Keratinocyte (primary cell): ENCODE results near the gene EPAS1. TPM values are rescaled to one million over a fixed set of nuclear protein-coding genes. Genes with fewer than 3 reads are reported as not detected.

ENCODE experiments used
- DNase-seq: peaks from one replicate; pipeline ENCODE4 v3.0.0-alpha.2; 2011; ENCODE audit warnings: low read depth, missing footprints, low spot score
- FAIRE-seq: peaks from 2 replicates; lab custom pipeline; 2011; peaks lifted over from hg19 to GRCh38; lab: Jason Lieb, UNC
- H2AFZ ChIP-seq: 2 replicates; pipeline ENCODE4 v1.6.0; 2012; ENCODE audit warnings: low read length, control low read depth, inconsistent platforms; ENCODE audit not compliant: control insufficient read depth
- H3K27ac ChIP-seq: 2 replicates; pipeline ENCODE4 v1.5.1; 2011; ENCODE audit warnings: low read length; ENCODE audit not compliant: control insufficient read depth, insufficient read depth
- H3K27me3 ChIP-seq: 3 replicates; pipeline ENCODE4 v1.6.0; 2011; ENCODE audit warnings: low read length; ENCODE audit not compliant: control insufficient read depth, insufficient read depth; ENCODE audit errors: extremely low read depth
- H3K36me3 ChIP-seq, 2 experiments: 2 replicates in 1 of 2; 3 replicates in 1 of 2; pipeline ENCODE4 v1.5.1; 2011; ENCODE audit warnings: low read length in 2 of 2, mild to moderate bottlenecking in 1 of 2; ENCODE audit not compliant: control insufficient read depth in 2 of 2, insufficient read depth in 2 of 2; ENCODE audit errors: extremely low read depth in 1 of 2
- H3K4me1 ChIP-seq: 3 replicates; pipeline ENCODE4 v1.5.1; 2011; ENCODE audit warnings: low read length; ENCODE audit not compliant: control insufficient read depth, insufficient read depth; ENCODE audit errors: extremely low read depth
- H3K4me2 ChIP-seq: 3 replicates; pipeline ENCODE4 v1.6.0; 2011; ENCODE audit warnings: low read depth, low read length; ENCODE audit not compliant: control insufficient read depth, insufficient read depth; ENCODE audit errors: extremely low read depth
- H3K4me3 ChIP-seq, 3 experiments: fragments of 200-600 bp in 1 of 3; sonication (generic) in 1 of 3; 2 replicates in 2 of 3; 3 replicates in 1 of 3; pipeline ENCODE4 v1.5.1; 2011 to 2016; ENCODE audit warnings: low read length in 3 of 3, mild to moderate bottlenecking in 3 of 3, control low read depth in 2 of 3, inconsistent platforms in 1 of 3, low read depth in 1 of 3, mixed read lengths in 1 of 3, mixed run types in 1 of 3, moderate library complexity in 1 of 3; ENCODE audit not compliant: control insufficient read depth in 2 of 3, insufficient read depth in 2 of 3; ENCODE audit errors: extremely low read depth in 1 of 3
- H3K79me2 ChIP-seq: 2 replicates; pipeline ENCODE4 v1.6.0; 2012; ENCODE audit warnings: low read length; ENCODE audit not compliant: control insufficient read depth, insufficient read depth
- H3K9ac ChIP-seq: 3 replicates; pipeline ENCODE4 v1.6.0; 2011; ENCODE audit warnings: low read length; ENCODE audit not compliant: control insufficient read depth, insufficient read depth; ENCODE audit errors: extremely low read depth
- H3K9me1 ChIP-seq: 3 replicates; pipeline ENCODE4 v1.6.0; 2011; ENCODE audit warnings: low read length; ENCODE audit not compliant: control insufficient read depth, insufficient read depth; ENCODE audit errors: extremely low read depth
- H3K9me3 ChIP-seq: 2 replicates; pipeline ENCODE4 v1.5.1; 2012; ENCODE audit warnings: low read depth, low read length; ENCODE audit not compliant: control insufficient read depth
- H4K20me1 ChIP-seq: 3 replicates; pipeline ENCODE4 v1.6.0; 2011; ENCODE audit warnings: low read length; ENCODE audit not compliant: control insufficient read depth, insufficient read depth; ENCODE audit errors: extremely low read depth
- EZH2 ChIP-seq: IDR thresholded peaks from one replicate; pipeline ENCODE4 v1.6.1; 2012; ENCODE audit warnings: inconsistent platforms, mild to moderate bottlenecking, low read length, moderate library complexity
- dilution Hi-C: fragments of 300-500 bp; cut with MboI; formaldehyde crosslinking; loops from one replicate; pipeline ENCODE4 v1.7.0; 2020; ENCODE audit warnings: low sequenced_read_pairs; ENCODE audit not compliant: extremely low pct_ligation_motif_present
- polyA plus RNA-seq, 5 experiments: library from polyadenylated mRNA; depleted of rRNA in 3 of 5; stranded (reverse) in 3 of 5; stranded (forward) in 1 of 5; unstranded in 1 of 5; fragments of >200 nt; gene quantifications; 1 replicate in 1 of 5; 2 replicates in 3 of 5; 3 replicates in 1 of 5; pipeline versions ENCODE4 v1.2.1 to v1.2.3, GENCODE V29; 2011 to 2012; ENCODE audit warnings: missing spikeins in 2 of 5, low read depth in 1 of 5, low replicate concordance in 1 of 5
- TF ChIP-seq, protein P1 (sequence below), 3 experiments: IDR thresholded peaks in 1 of 3; conservative IDR thresholded peaks in 1 of 3; optimal IDR thresholded peaks in 1 of 3; 2 replicates in 2 of 3; 3 replicates in 1 of 3; pipeline versions ENCODE3 to v1.5.1; 2011; ENCODE audit warnings: low read length in 3 of 3, mild to moderate bottlenecking in 3 of 3, moderate library complexity in 2 of 3, control low read depth in 1 of 3, inconsistent platforms in 1 of 3; ENCODE audit not compliant: insufficient read depth in 2 of 3; ENCODE audit errors: extremely low read depth in 1 of 3

Gene EPAS1
- polyA plus RNA-seq, 1 donor (not counting 4 experiments of a cell fraction or from before 2014, with no cell fraction given): 96.7 TPM

DNA sequence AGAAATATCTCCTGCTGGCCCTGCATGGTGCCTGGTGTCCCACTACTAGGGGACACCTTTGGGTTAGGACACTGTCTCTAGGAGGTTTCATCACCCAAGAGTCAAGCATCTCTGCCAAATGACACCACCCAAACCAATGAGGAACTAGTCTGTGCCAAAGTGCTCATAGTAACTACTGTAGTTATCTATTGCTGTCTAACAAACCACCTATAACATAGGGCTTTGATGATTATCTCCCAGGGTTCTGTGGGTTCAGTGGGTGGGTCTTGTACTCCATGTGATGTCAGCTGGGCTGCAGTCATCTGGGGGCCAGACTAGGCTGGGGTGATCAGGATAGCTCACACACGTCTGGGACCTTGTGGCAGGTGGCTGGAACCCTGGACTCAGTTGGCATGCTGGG is 59.8 kb downstream of the EPAS1 start:
- FAIRE-seq: no peak
- TF ChIP-seq, protein P1, sequence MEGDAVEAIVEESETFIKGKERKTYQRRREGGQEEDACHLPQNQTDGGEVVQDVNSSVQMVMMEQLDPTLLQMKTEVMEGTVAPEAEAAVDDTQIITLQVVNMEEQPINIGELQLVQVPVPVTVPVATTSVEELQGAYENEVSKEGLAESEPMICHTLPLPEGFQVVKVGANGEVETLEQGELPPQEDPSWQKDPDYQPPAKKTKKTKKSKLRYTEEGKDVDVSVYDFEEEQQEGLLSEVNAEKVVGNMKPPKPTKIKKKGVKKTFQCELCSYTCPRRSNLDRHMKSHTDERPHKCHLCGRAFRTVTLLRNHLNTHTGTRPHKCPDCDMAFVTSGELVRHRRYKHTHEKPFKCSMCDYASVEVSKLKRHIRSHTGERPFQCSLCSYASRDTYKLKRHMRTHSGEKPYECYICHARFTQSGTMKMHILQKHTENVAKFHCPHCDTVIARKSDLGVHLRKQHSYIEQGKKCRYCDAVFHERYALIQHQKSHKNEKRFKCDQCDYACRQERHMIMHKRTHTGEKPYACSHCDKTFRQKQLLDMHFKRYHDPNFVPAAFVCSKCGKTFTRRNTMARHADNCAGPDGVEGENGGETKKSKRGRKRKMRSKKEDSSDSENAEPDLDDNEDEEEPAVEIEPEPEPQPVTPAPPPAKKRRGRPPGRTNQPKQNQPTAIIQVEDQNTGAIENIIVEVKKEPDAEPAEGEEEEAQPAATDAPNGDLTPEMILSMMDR (optimal IDR thresholded peaks at IDR 0.05 in 1 of 3, IDR thresholded peaks at IDR 0.05 in 1 of 3, conservative IDR thresholded peaks at IDR 0.05 in 1 of 3; ENCODE audit: extremely low read depth in 1 of 3, insufficient read depth in 2 of 3, low read length in 3 of 3): no peak
- TF ChIP-seq EZH2: no peak
- H3K4me1 ChIP-seq: no peaks in the 10 kb centered on the region
- no peaks in the 10 kb centered on the region for H3K9me1 ChIP-seq
- DNase-seq: no peak
- H3K36me3 ChIP-seq: peaks cover 39 to 48% of the 10 kb centered on the region in 2 experiments
- H3K9ac ChIP-seq: no peak overlapping the region
- H2AFZ ChIP-seq: no peak overlapping the region
- H3K27ac ChIP-seq: no peak overlapping the region
- no peaks in the 10 kb centered on the region for H4K20me1 ChIP-seq
- H3K4me2 ChIP-seq: no peak overlapping the region
- no peak overlapping the region for H3K4me3 ChIP-seq
- H3K9me3 ChIP-seq: no peaks in the 10 kb centered on the region
- dilution Hi-C loops: no loop called here
- H3K79me2 ChIP-seq: no peaks in the 10 kb centered on the region
- H3K27me3 ChIP-seq: no peaks in the 10 kb centered on the region

DNA sequence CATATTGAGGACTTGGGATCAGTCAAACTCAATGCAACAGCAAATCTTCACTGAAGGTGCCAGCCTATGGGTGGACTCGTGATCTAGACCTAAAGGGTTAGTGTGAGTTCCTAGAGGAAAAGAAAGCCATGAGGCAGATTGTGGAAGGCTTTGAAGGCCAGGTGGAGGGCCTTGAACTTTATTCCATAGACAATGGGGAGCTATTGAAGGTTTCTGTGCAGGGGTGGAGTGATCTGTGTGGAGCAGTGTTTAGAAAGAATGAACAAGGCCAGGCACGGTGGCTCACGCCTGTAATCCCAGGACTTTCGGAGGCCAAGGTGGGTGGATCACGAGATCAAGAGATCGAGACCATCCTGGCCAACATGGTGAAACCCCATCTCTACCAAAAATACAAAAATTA is 61.5 kb downstream of the EPAS1 start:
- Histone ChIP-seq H4K20me1 (no peaks in the 10 kb centered on the region), H3K79me2 (no peaks in the 10 kb centered on the region), H3K4me2 (no peak overlapping the region), H3K27me3 (no peaks in the 10 kb centered on the region), H3K9me1 (no peaks in the 10 kb centered on the region), H2AFZ (no peak overlapping the region), H3K36me3 (peaks cover 44 to 45% of the 10 kb centered on the region in 2 experiments), H3K27ac (no peak overlapping the region), H3K9me3 (no peaks in the 10 kb centered on the region), H3K9ac (no peak overlapping the region), H3K4me1 (no peaks in the 10 kb centered on the region), H3K4me3 (no peak overlapping the region)
- dilution Hi-C loops: no loop called here
- FAIRE-seq: no peak
- TF ChIP-seq, protein P1 (optimal IDR thresholded peaks at IDR 0.05 in 1 of 3, IDR thresholded peaks at IDR 0.05 in 1 of 3, conservative IDR thresholded peaks at IDR 0.05 in 1 of 3; ENCODE audit: extremely low read depth in 1 of 3, insufficient read depth in 2 of 3, low read length in 3 of 3): no peak
- TF ChIP-seq EZH2: no peak
- no peak for DNase-seq
